SHP77 treated with DMSO at 0.1 percent for 48 hours (cell line): ENCODE data around the gene ADCK1.
"Not testable (repeated sequence)": the region's sequence is repeated elsewhere in the genome, so short reads cannot be mapped to it uniquely, and the experiment has no call there.

Experiments used
- DNase-seq: peaks from one replicate; lab custom pipeline; 2025; lab: John Stamatoyannopoulos, UW

ADCK1 gene

GRCh38 chr14:77812028-77812427, 12.1 kb downstream of the ADCK1 start:
- no peak for DNase-seq

- DNase-seq: not testable (repeated sequence)
Observed at GRCh38 chr14:77812682-77813081, 12.8 kb downstream of the ADCK1 start.

GRCh38 chr14:77822307-77822706, 22.4 kb downstream of the ADCK1 start:
- no peak for DNase-seq

- DNase-seq: no peak
Observed at GRCh38 chr14:77822741-77823140, 22.8 kb downstream of the ADCK1 start.

GRCh38 chr14:77823378-77823777, 23.5 kb downstream of the ADCK1 start:
- DNase-seq: no peak

GRCh38 chr14:77825895-77826519, 26.1 kb downstream of the ADCK1 start:
- no peak for DNase-seq

GRCh38 chr14:77830692-77831091, 30.8 kb downstream of the ADCK1 start:
- DNase-seq: no peak

GRCh38 chr14:77832297-77832696, 32.4 kb downstream of the ADCK1 start:
- no peak for DNase-seq

- DNase-seq: no peak
Observed at GRCh38 chr14:77837926-77838325, 38.0 kb downstream of the ADCK1 start.

GRCh38 chr14:77838831-77839511, 39.1 kb downstream of the ADCK1 start:
- DNase-seq: no peak

- no peak for DNase-seq
Observed at GRCh38 chr14:77843195-77843594, 43.3 kb downstream of the ADCK1 start.

- DNase-seq: no peak
Observed at GRCh38 chr14:77843651-77844050, 43.7 kb downstream of the ADCK1 start.

- no peak for DNase-seq
Observed at GRCh38 chr14:77844802-77845201, 44.9 kb downstream of the ADCK1 start.

- no peak for DNase-seq
Observed at GRCh38 chr14:77848031-77848430, 48.1 kb downstream of the ADCK1 start.

- no peak for DNase-seq
Observed at GRCh38 chr14:77849711-77850110, 49.8 kb downstream of the ADCK1 start.

GRCh38 chr14:77853919-77854318, 54.0 kb downstream of the ADCK1 start:
- DNase-seq: no peak

- no peak for DNase-seq
Observed at GRCh38 chr14:77856941-77857340, 57.0 kb downstream of the ADCK1 start.

- no peak for DNase-seq
Observed at GRCh38 chr14:77859934-77860570, 60.1 kb downstream of the ADCK1 start.

- DNase-seq: no peak
Observed at GRCh38 chr14:77861201-77861600, 61.3 kb downstream of the ADCK1 start.

GRCh38 chr14:77862154-77862786, 62.4 kb downstream of the ADCK1 start:
- DNase-seq: no peak

- no peak for DNase-seq
Observed at GRCh38 chr14:77864085-77864484, 64.2 kb downstream of the ADCK1 start.

GRCh38 chr14:77864580-77864979, 64.7 kb downstream of the ADCK1 start:
- no peak for DNase-seq

- DNase-seq: no peak
Observed at GRCh38 chr14:77865455-77865854, 65.5 kb downstream of the ADCK1 start.
